ENCODE measurements around the gene APOH. TPM values are rescaled to one million over a fixed set of nuclear protein-coding genes. Genes with fewer than 3 reads are reported as not detected.

The APOH gene
- total RNA-seq, 1 experiment from 2014 or later, result 1.2 TPM

- no peak for DNase-seq (ENCODE audit: low read depth, low spot score)
- intact Hi-C loops (cut with micrococcal nuclease; ENCODE audit: unreplicated experiment) (no loop called here), in situ Hi-C loops (cut with HindIII; ENCODE audit: low pct_unique_long_range_greater_than_20kb, low sequenced_read_pairs) (no loop called here)
- Histone ChIP-seq H3K36me3 (ENCODE audit: control insufficient read depth, insufficient read depth, low read length) (no peaks in the 10 kb centered on the region), H3K27me3 (ENCODE audit: control insufficient read depth, insufficient read depth, low read length) (no peaks in the 10 kb centered on the region), H3K4me1 (ENCODE audit: control insufficient read depth, insufficient read depth, low read length) (no peaks in the 10 kb centered on the region), H3K9me3 (ENCODE audit: control insufficient read depth, insufficient read depth, low read depth, low read length) (no peaks in the 10 kb centered on the region), H3K27ac (ENCODE audit: low read length) (no peak overlapping the region), H3K4me3 (ENCODE audit: low read depth in 2 of 2, low read length in 2 of 2) (no peak overlapping the region)
- no peak for ATAC-seq
- POLR2A ChIA-PET, result no interaction called here
- CTCF ChIA-PET, result no interaction called here
- TF ChIP-seq REST (IDR thresholded peaks at IDR 0.05; ENCODE audit: insufficient read depth in 1 of 2, low read depth in 2 of 2, low read length in 1 of 2) (no peak), POLR2AphosphoS5 (IDR thresholded peaks at IDR 0.05; ENCODE audit: low read depth, low read length) (no peak), SIN3A (IDR thresholded peaks at IDR 0.05; ENCODE audit: borderline replicate concordance, insufficient read depth, low read depth, low read length) (no peak), TCF7L2 (IDR thresholded peaks at IDR 0.05; ENCODE audit: low read depth, low read length) (no peak)
- TF ChIP-seq, protein P1, sequence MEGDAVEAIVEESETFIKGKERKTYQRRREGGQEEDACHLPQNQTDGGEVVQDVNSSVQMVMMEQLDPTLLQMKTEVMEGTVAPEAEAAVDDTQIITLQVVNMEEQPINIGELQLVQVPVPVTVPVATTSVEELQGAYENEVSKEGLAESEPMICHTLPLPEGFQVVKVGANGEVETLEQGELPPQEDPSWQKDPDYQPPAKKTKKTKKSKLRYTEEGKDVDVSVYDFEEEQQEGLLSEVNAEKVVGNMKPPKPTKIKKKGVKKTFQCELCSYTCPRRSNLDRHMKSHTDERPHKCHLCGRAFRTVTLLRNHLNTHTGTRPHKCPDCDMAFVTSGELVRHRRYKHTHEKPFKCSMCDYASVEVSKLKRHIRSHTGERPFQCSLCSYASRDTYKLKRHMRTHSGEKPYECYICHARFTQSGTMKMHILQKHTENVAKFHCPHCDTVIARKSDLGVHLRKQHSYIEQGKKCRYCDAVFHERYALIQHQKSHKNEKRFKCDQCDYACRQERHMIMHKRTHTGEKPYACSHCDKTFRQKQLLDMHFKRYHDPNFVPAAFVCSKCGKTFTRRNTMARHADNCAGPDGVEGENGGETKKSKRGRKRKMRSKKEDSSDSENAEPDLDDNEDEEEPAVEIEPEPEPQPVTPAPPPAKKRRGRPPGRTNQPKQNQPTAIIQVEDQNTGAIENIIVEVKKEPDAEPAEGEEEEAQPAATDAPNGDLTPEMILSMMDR (IDR thresholded peaks at IDR 0.05), result no peak; the same call in 1 of the 2 replicates
- no TSS peak for BruUV-seq (replicated peaks)
Measured at GRCh38 chr17:66207936-66208335, 21.3 kb downstream of the APOH start.

DNA sequence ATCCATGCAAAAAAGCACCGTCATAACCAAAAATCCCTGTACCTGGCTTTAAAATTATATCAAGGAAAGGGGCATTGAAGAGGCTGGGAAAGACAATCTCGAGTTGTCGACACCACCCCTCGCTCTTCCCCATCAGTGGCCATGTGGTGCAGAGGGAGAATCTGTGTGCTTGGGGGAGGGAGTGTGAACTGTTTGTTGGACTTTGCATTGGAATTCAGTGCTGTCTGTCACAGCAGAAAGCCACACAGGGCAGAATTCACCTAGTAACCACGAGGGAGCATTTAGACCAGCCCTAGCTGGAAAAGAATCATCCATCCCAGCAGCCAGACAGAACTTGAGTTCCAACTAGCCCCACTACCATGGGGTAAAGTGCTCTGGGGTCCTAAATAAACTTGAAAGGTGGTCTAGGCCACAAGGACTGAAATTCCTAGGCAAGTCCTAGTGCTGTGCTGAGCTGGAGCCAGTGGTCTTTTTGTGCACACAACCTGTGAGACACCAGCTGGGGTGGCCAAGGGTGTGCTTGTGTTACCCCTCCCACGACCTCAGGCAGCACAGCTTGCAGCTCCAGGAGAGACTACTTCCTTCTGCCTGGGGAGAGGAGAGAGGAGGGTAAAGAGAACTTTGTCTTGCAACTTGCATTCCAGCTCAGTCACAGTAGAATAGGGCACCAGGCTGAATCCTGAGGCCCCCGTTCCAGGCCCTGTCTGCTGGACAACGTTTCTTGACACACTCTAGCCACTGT is 25.8 kb downstream of the APOH start:
- intact Hi-C loops (cut with micrococcal nuclease; ENCODE audit: unreplicated experiment), result no loop called here

More for the DNA sequence above, 25.8 kb downstream of the APOH start:
- BruUV-seq (replicated peaks), result no TSS peak
- no peak for TF ChIP-seq REST (IDR thresholded peaks at IDR 0.05; ENCODE audit: insufficient read depth in 1 of 2, low read depth in 2 of 2, low read length in 1 of 2)
- no peak for TF ChIP-seq POLR2AphosphoS5 (IDR thresholded peaks at IDR 0.05; ENCODE audit: low read depth, low read length)
- TF ChIP-seq SIN3A (IDR thresholded peaks at IDR 0.05; ENCODE audit: borderline replicate concordance, insufficient read depth, low read depth, low read length), result no peak
- TF ChIP-seq, protein P1 (IDR thresholded peaks at IDR 0.05), result no peak
- no peak for TF ChIP-seq TCF7L2 (IDR thresholded peaks at IDR 0.05; ENCODE audit: low read depth, low read length)
- ChIA-PET CTCF (interaction anchor here (0.6 kb wide), 1 partner anchor 1426 kb away, joined by 8 read pairs; no protein-coding TSS in a partner anchor), POLR2A (no interaction called here)
- Histone ChIP-seq H3K4me3 (ENCODE audit: low read depth in 2 of 2, low read length in 2 of 2) (no peak overlapping the region), H3K27ac (ENCODE audit: low read length) (no peak overlapping the region), H3K4me1 (ENCODE audit: control insufficient read depth, insufficient read depth, low read length) (no peaks in the 10 kb centered on the region), H3K9me3 (ENCODE audit: control insufficient read depth, insufficient read depth, low read depth, low read length) (no peaks in the 10 kb centered on the region), H3K27me3 (ENCODE audit: control insufficient read depth, insufficient read depth, low read length) (no peaks in the 10 kb centered on the region), H3K36me3 (ENCODE audit: control insufficient read depth, insufficient read depth, low read length) (no peaks in the 10 kb centered on the region)
- DNase-seq (ENCODE audit: low read depth, low spot score) (no peak), ATAC-seq (no peak)
- in situ Hi-C loops (cut with HindIII; ENCODE audit: low pct_unique_long_range_greater_than_20kb, low sequenced_read_pairs), result no loop called here
